Retinal pigment epithelial cell (primary cell): ENCODE measurements around the gene DNAJC1.

Source experiments
- DNase-seq: peaks from one replicate; pipeline ENCODE4 v3.0.0-alpha.2; 2010; ENCODE audit warnings: low read depth
- H3K4me3 ChIP-seq: 2 replicates; pipeline ENCODE4 v1.5.1; 2011; ENCODE audit warnings: mild to moderate bottlenecking, low read length, control low read depth, moderate library complexity
- CTCF ChIP-seq: conservative IDR thresholded peaks from 2 replicates; pipeline ENCODE4 v1.5.1; 2011; ENCODE audit warnings: low read depth, low read length, control low read depth, inconsistent platforms

Gene DNAJC1

GRCh38 chr10:21746118-21746517 lies 257.4 kb downstream of the DNAJC1 start:
- no peak for TF ChIP-seq CTCF
- no peak for DNase-seq
- H3K4me3 ChIP-seq, result no peak overlapping the region

- no peak for TF ChIP-seq CTCF
- H3K4me3 ChIP-seq, result no peak overlapping the region
- no peak for DNase-seq
Measured at GRCh38 chr10:21744223-21744622, 259.3 kb downstream of the DNAJC1 start.

GRCh38 chr10:21742740-21743412 lies 260.7 kb downstream of the DNAJC1 start:
- DNase-seq, result no peak
- no peak overlapping the region for H3K4me3 ChIP-seq
- TF ChIP-seq CTCF, result no peak

- DNase-seq, result no peak
- no peak for TF ChIP-seq CTCF
Measured at GRCh38 chr10:21740989-21741388, 262.5 kb downstream of the DNAJC1 start.

GRCh38 chr10:21737106-21737505 lies 266.4 kb downstream of the DNAJC1 start:
- TF ChIP-seq CTCF, result no peak
- H3K4me3 ChIP-seq, result no peak overlapping the region
- no peak for DNase-seq

More at GRCh38 chr10:21740989-21741388, 262.5 kb downstream of the DNAJC1 start:
- no peak overlapping the region for H3K4me3 ChIP-seq

- DNase-seq, result no peak
- peak; percentile 18 for TF ChIP-seq CTCF
- H3K4me3 ChIP-seq, result no peak overlapping the region
Measured at GRCh38 chr10:21733710-21734109, 269.8 kb downstream of the DNAJC1 start.

- peak; percentile 97 for TF ChIP-seq CTCF
- no peak overlapping the region for H3K4me3 ChIP-seq
- DNase-seq, result peak; percentile 55
Measured at GRCh38 chr10:21732067-21732772, 271.3 kb downstream of the DNAJC1 start.
